H1 (cell line): ENCODE data around the gene FAM174B. TPM values are rescaled to one million over a fixed set of nuclear protein-coding genes. Genes with fewer than 3 reads are reported as not detected.

Source experiments
- ATF3 ChIP-seq: IDR thresholded peaks from 2 replicates; pipeline ENCODE4 v1.6.1; 2011; ENCODE audit warnings: low read depth, mild to moderate bottlenecking, low read length; ENCODE audit not compliant: insufficient read depth
- CTCF ChIP-seq, 3 experiments: IDR thresholded peaks; 1 replicate in 2 of 3; 2 replicates in 1 of 3; pipeline versions ENCODE4 v1.5.1 to v1.6.1; 2011; ENCODE audit warnings: low read length in 3 of 3, mild to moderate bottlenecking in 3 of 3, inconsistent platforms in 2 of 3, low read depth in 1 of 3, moderate library complexity in 1 of 3; ENCODE audit not compliant: insufficient read depth in 1 of 3; ENCODE audit errors: control extremely low read depth in 1 of 3
- KDM1A ChIP-seq: fragments of 200-600, 300-600 bp; sonication (generic); IDR thresholded peaks from 2 replicates; pipeline ENCODE4 v1.7.1; 2016; ENCODE audit warnings: mild to moderate bottlenecking, low read length, borderline replicate concordance
- ZNF274 ChIP-seq: IDR thresholded peaks from 2 replicates; pipeline ENCODE4 v1.7.0; 2012; ENCODE audit warnings: low read length, borderline replicate concordance; ENCODE audit errors: extremely low read depth
- polyA plus RNA-seq, 7 experiments: library from polyadenylated mRNA; depleted of rRNA in 3 of 7; stranded (reverse) in 5 of 7; unstranded in 2 of 7; fragments of >200 nt in 5 of 7; fragments of 200-250 nt in 2 of 7; gene quantifications; 1 replicate in 5 of 7; 2 replicates in 1 of 7; 4 replicates in 1 of 7; pipeline versions ENCODE4 v1.2.1 to v1.2.3, GENCODE V29; 2011 to 2013; ENCODE audit warnings: missing spikeins in 2 of 7, mixed read lengths in 2 of 7
- total RNA-seq: library from RNA; stranded (reverse); fragmentation: NEBNext Ultra II Directional; extraction: Animal tissue kit (Norgen Biotek cat#: 25700); gene quantifications from 2 replicates; pipeline ENCODE4 v1.2.1, GENCODE V29; 2021

Gene FAM174B
- total and polyA plus RNA-seq, 2 of the 8 experiments (the other 6 are each of a cell fraction or from before 2014, with no cell fraction given) = 9.3 to 35.2 TPM

- TF ChIP-seq CTCF (IDR thresholded peaks at IDR 0.05; ENCODE audit: control extremely low read depth in 1 of 3, insufficient read depth in 1 of 3, low read depth in 1 of 3, low read length in 3 of 3) (no peak), KDM1A (no peak), ATF3 (no peak), ZNF274 (no peak)
These were observed 85.2 kb downstream of the FAM174B start (continued) for GRCh38 chr15:92570391-92570790.
